Right lobe of liver (tissue), 4 donors: ENCODE results near the gene TLX2.

ENCODE experiments used
- POLR2A ChIP-seq: fragments of 450-650 bp; IDR thresholded peaks from one replicate; pipeline ENCODE4 v1.6.1; 2017; ENCODE audit warnings: antibody characterized with exemption, mild to moderate bottlenecking
- TF ChIP-seq, protein P1 (sequence below), 4 donors: fragments of 200-600 bp in 3 of 4; fragments of 450-650 bp in 1 of 4; IDR thresholded peaks; one replicate each; pipeline versions ENCODE4 v1.5.1 to v1.8.0; 2016 to 2022; ENCODE audit warnings: antibody characterized with exemption in 4 of 4, mild to moderate bottlenecking in 2 of 4
- donor health status: DM: no; HTN: no; CAD: no.
- donor health status: DM: no; HTN: no; CAD: no.
- donor health status: DM: no; HTN: yes; CAD: no.

- TF ChIP-seq, protein P1, sequence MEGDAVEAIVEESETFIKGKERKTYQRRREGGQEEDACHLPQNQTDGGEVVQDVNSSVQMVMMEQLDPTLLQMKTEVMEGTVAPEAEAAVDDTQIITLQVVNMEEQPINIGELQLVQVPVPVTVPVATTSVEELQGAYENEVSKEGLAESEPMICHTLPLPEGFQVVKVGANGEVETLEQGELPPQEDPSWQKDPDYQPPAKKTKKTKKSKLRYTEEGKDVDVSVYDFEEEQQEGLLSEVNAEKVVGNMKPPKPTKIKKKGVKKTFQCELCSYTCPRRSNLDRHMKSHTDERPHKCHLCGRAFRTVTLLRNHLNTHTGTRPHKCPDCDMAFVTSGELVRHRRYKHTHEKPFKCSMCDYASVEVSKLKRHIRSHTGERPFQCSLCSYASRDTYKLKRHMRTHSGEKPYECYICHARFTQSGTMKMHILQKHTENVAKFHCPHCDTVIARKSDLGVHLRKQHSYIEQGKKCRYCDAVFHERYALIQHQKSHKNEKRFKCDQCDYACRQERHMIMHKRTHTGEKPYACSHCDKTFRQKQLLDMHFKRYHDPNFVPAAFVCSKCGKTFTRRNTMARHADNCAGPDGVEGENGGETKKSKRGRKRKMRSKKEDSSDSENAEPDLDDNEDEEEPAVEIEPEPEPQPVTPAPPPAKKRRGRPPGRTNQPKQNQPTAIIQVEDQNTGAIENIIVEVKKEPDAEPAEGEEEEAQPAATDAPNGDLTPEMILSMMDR (IDR thresholded peaks at IDR 0.05) = no peak
- no peak for TF ChIP-seq POLR2A
These were observed 4.0 kb upstream of the TLX2 start for GRCh38 chr2:74510272-74510671.
